Measurements from ENCODE around the gene KCNC4. TPM values are rescaled to one million over a fixed set of nuclear protein-coding genes. Genes with fewer than 3 reads are reported as not detected.

Gene KCNC4
- total RNA-seq (2014; rRNA removed; shearing (Covaris generic)), result 3.9 and 5.6 TPM in 2 replicates
- 17.8 and 18.5 TPM in 2 replicates for total RNA-seq (2022)
- percentile 47 among the genes with signal in this experiment for Bru-seq, nascent RNA
- percentile 55 among the genes with signal in this experiment for BruChase-seq, experiment 1, labeled RNA remaining after a 6-hour chase
- BruChase-seq, experiment 2, labeled RNA remaining after a 2-hour chase, result percentile 57 among the genes with signal in this experiment
- long read RNA-seq, full-length matches to known transcripts, result 6 of 14 reads
- long read RNA-seq, partial matches to known transcripts, result 3 of 14 reads
- long read RNA-seq, other reads (novel, unspliced or antisense), result 5 of 14 reads

- Histone ChIP-seq H3K79me2 (ENCODE audit: insufficient read depth, low read depth, low read length) (no peaks in the 10 kb centered on the region), H3K4me3 (ENCODE audit: low read depth, low read length, poor library complexity, severe bottlenecking) (peak within 1 kb of the TSS; percentile 71), H4K20me1 (ENCODE audit: insufficient read depth, low read length) (no peaks in the 10 kb centered on the region; the same call in 1 of the 2 replicates), H2AFZ (ENCODE audit: low read length) (peak within 1 kb of the TSS; percentile 80), H3K36me3 (ENCODE audit: insufficient read depth, low read length) (no peaks in the 10 kb centered on the region), H3K9me3 (ENCODE audit: low read length) (no peaks in the 10 kb centered on the region), H3K9me2 (ENCODE audit: insufficient read depth, low read length) (no peaks in the 10 kb centered on the region), H3K4me2 (ENCODE audit: low read length) (peak within 1 kb of the TSS; percentile 94), H3K27ac (ENCODE audit: low read depth, low read length, poor library complexity, severe bottlenecking) (peak within 1 kb of the TSS; percentile 33), H3K4me1 (ENCODE audit: insufficient read depth, low read length, poor library complexity, severe bottlenecking) (peaks cover 31% of the 10 kb centered on the region)
- ChIA-PET CTCF (ENCODE audit: unreplicated experiment) (interaction anchor here (0.6 to 3.9 kb wide), 5 partner anchors 36 to 911 kb away, joined by 3 to 32 read pairs (median 5); no protein-coding TSS in a partner anchor), POLR2A (interaction anchor here (0.6 to 1.4 kb wide), 4 partner anchors 34 to 225 kb away, joined by 3 to 7 read pairs (median 5); no protein-coding TSS in a partner anchor)
- intact Hi-C loops (cut with micrococcal nuclease; ENCODE audit: unreplicated experiment), result loop anchor here (1.0 to 10.0 kb wide), 3 partner anchors 128 to 575 kb away; no protein-coding TSS in a partner anchor
- peak; percentile 89 for DNase-seq (ENCODE audit: low spot score)
- TF ChIP-seq EZH2phosphoT487 (IDR thresholded peaks at IDR 0.05; ENCODE audit: borderline replicate concordance, low read depth, low read length) (no peak), CTCF (conservative IDR thresholded peaks at IDR 0.05; ENCODE audit: low read length) (no peak)
- BruUV-seq (replicated peaks), result no TSS peak
These were observed at the start of gene KCNC4 for GRCh38 chr1:110209715-110210603. Gene KCNC4 (plus strand): TSS chr1:110210314. CDS start chr1:110211500, 1,186 bp downstream.

- Histone ChIP-seq H3K4me2 (ENCODE audit: low read length) (no peak overlapping the region), H2AFZ (ENCODE audit: low read length) (no peak overlapping the region), H4K20me1 (ENCODE audit: insufficient read depth, low read length) (no peaks in the 10 kb centered on the region), H3K9me3 (ENCODE audit: low read length) (no peaks in the 10 kb centered on the region), H3K9me2 (ENCODE audit: insufficient read depth, low read length) (no peaks in the 10 kb centered on the region), H3K4me1 (ENCODE audit: insufficient read depth, low read length, poor library complexity, severe bottlenecking) (no peaks in the 10 kb centered on the region), H3K36me3 (ENCODE audit: insufficient read depth, low read length) (no peaks in the 10 kb centered on the region), H3K27ac (ENCODE audit: low read depth, low read length, poor library complexity, severe bottlenecking) (no peak overlapping the region), H3K4me3 (ENCODE audit: low read depth, low read length, poor library complexity, severe bottlenecking) (no peak overlapping the region), H3K79me2 (ENCODE audit: insufficient read depth, low read depth, low read length) (no peaks in the 10 kb centered on the region)
- ChIA-PET CTCF (ENCODE audit: unreplicated experiment) (no interaction called here), POLR2A (no interaction called here)
- intact Hi-C loops (cut with micrococcal nuclease; ENCODE audit: unreplicated experiment), result no loop called here
- no peak for TF ChIP-seq CTCF (conservative IDR thresholded peaks at IDR 0.05; ENCODE audit: low read length)
- TF ChIP-seq EZH2phosphoT487 (IDR thresholded peaks at IDR 0.05; ENCODE audit: borderline replicate concordance, low read depth, low read length), result no peak
- no peak for DNase-seq (ENCODE audit: low spot score)
- BruUV-seq (replicated peaks), result no TSS peak
These were observed 49.5 kb upstream of the KCNC4 start for GRCh38 chr1:110160538-110161100.
